MM.1S (cell line): ENCODE data around the gene PPP2R5E.

Experiments used
- DNase-seq: peaks from one replicate; pipeline ENCODE4 v3.0.0-alpha.2; 2015
- H2AFZ ChIP-seq: fragments of 300-600 bp; sonication (generic); 2 replicates; pipeline ENCODE4 v1.6.0; 2016; ENCODE audit warnings: antibody characterized with exemption, low read length
- H3F3A ChIP-seq: fragments of 300-600 bp; sonication (generic); 2 replicates; pipeline ENCODE4 v1.6.1; 2016; ENCODE audit warnings: mild to moderate bottlenecking, antibody characterized with exemption, low read length, moderate library complexity, mixed read lengths; ENCODE audit not compliant: insufficient read depth
- H3K27ac ChIP-seq: fragments of 300-600 bp; sonication (generic); 2 replicates; pipeline ENCODE4 v1.5.1; 2016; ENCODE audit warnings: mild to moderate bottlenecking, low read length
- H3K27me3 ChIP-seq: fragments of 300-600 bp; sonication (generic); replicated peaks from 2 replicates; pipeline ENCODE4 v1.6.0; 2016; ENCODE audit warnings: low read length; ENCODE audit not compliant: insufficient read depth
- H3K36me3 ChIP-seq: fragments of 300-600 bp; sonication (generic); replicated peaks from 2 replicates; pipeline ENCODE4 v1.6.1; 2016; ENCODE audit warnings: mild to moderate bottlenecking, low read length, mixed read lengths; ENCODE audit not compliant: insufficient read depth
- H3K4me1 ChIP-seq: fragments of 300-600 bp; sonication (generic); 2 replicates; pipeline ENCODE4 v1.6.1; 2016; ENCODE audit warnings: low read length, mixed read lengths
- H3K4me2 ChIP-seq: fragments of 300-600 bp; sonication (generic); 2 replicates; pipeline ENCODE4 v1.6.0; 2016; ENCODE audit warnings: low read depth, low read length
- H3K4me3 ChIP-seq: fragments of 300-600 bp; sonication (generic); 2 replicates; pipeline ENCODE4 v1.5.1; 2016; ENCODE audit warnings: low read length, mixed read lengths
- H3K79me2 ChIP-seq: fragments of 300-600 bp; sonication (generic); 2 replicates; pipeline ENCODE4 v1.6.1; 2016; ENCODE audit warnings: mixed run types, low read length, mixed read lengths
- H3K9ac ChIP-seq: fragments of 300-600 bp; sonication (generic); 2 replicates; pipeline ENCODE4 v1.6.1; 2016; ENCODE audit warnings: low read length, mixed read lengths
- H3K9me2 ChIP-seq: fragments of 300-600 bp; sonication (generic); replicated peaks from 2 replicates; pipeline ENCODE4 v1.6.1; 2016; ENCODE audit warnings: mild to moderate bottlenecking, low read length, mixed read lengths; ENCODE audit not compliant: insufficient read depth
- H3K9me3 ChIP-seq: fragments of 300-600 bp; sonication (generic); replicated peaks from 2 replicates; pipeline ENCODE4 v1.6.1; 2016; ENCODE audit warnings: mild to moderate bottlenecking, low read length, mixed read lengths; ENCODE audit not compliant: insufficient read depth
- H4K20me1 ChIP-seq: fragments of 300-600 bp; sonication (generic); 2 replicates; pipeline ENCODE4 v1.6.1; 2016; ENCODE audit warnings: mild to moderate bottlenecking, low read length, moderate library complexity, mixed read lengths; ENCODE audit not compliant: insufficient read depth
- EZH2 ChIP-seq: fragments of 300-600 bp; sonication (generic); optimal IDR thresholded peaks from 2 replicates; pipeline ENCODE3; 2017; ENCODE audit warnings: low read depth, mild to moderate bottlenecking, antibody characterized with exemption, low read length, mixed read lengths
- EZH2phosphoT487 ChIP-seq: fragments of 300-600 bp; sonication (generic); IDR thresholded peaks from 2 replicates; pipeline ENCODE4 v1.6.1; 2018; ENCODE audit warnings: antibody characterized with exemption, low read length
- TF ChIP-seq, protein P1 (sequence below): fragments of 300-600 bp; sonication (generic); IDR thresholded peaks from 2 replicates; pipeline ENCODE4 v1.5.1; 2016; ENCODE audit warnings: antibody characterized with exemption, low read length, mixed read lengths

The PPP2R5E gene

GRCh38 chr14:63547798-63548335 lies 4.7 kb upstream of the PPP2R5E start:
- Histone ChIP-seq H3K36me3 (no peaks in the 10 kb centered on the region), H3F3A (no peaks in the 10 kb centered on the region), H3K4me2 (no peak overlapping the region), H3K9me2 (no peaks in the 10 kb centered on the region), H4K20me1 (no peaks in the 10 kb centered on the region), H3K4me3 (no peak overlapping the region), H3K79me2 (peaks cover 1% of the 10 kb centered on the region; the same call in 1 of the 2 replicates), H3K27me3 (no peaks in the 10 kb centered on the region), H2AFZ (no peak overlapping the region), H3K9ac (no peak overlapping the region), H3K27ac (no peak overlapping the region), H3K9me3 (no peaks in the 10 kb centered on the region), H3K4me1 (no peaks in the 10 kb centered on the region)
- no peak for TF ChIP-seq EZH2
- TF ChIP-seq EZH2phosphoT487 = no peak
- TF ChIP-seq, protein P1, sequence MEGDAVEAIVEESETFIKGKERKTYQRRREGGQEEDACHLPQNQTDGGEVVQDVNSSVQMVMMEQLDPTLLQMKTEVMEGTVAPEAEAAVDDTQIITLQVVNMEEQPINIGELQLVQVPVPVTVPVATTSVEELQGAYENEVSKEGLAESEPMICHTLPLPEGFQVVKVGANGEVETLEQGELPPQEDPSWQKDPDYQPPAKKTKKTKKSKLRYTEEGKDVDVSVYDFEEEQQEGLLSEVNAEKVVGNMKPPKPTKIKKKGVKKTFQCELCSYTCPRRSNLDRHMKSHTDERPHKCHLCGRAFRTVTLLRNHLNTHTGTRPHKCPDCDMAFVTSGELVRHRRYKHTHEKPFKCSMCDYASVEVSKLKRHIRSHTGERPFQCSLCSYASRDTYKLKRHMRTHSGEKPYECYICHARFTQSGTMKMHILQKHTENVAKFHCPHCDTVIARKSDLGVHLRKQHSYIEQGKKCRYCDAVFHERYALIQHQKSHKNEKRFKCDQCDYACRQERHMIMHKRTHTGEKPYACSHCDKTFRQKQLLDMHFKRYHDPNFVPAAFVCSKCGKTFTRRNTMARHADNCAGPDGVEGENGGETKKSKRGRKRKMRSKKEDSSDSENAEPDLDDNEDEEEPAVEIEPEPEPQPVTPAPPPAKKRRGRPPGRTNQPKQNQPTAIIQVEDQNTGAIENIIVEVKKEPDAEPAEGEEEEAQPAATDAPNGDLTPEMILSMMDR = no peak
- DNase-seq = no peak

DNA sequence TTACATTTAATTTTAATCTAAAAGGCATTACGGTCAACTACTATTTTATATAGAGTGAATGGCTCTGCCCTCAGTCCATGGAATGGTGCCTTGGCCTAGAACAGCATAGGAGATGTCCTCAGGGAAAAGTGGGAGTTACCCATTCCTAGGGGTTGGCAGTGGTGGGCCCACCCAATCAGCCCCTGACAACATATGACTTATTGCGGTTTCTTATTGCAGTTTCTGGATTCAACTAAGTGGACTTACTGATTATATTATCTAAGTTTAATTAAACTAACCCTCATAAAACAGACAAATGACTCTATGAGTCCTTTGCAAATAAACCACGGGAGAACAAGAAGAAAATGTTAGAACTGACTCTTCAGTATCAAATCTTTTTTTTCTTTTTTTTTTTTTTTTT lies 2.3 kb upstream of the PPP2R5E start:
- Histone ChIP-seq H3K27me3 (no peaks in the 10 kb centered on the region), H3K9me3 (no peaks in the 10 kb centered on the region), H3K4me3 (no peak overlapping the region), H2AFZ (no peak overlapping the region), H3K27ac (no peak overlapping the region), H3K79me2 (peaks cover 26% of the 10 kb centered on the region), H3K4me1 (peaks cover 5% of the 10 kb centered on the region; the same call in 1 of the 2 replicates), H3K9me2 (no peaks in the 10 kb centered on the region), H4K20me1 (no peaks in the 10 kb centered on the region), H3K9ac (no peak overlapping the region), H3K4me2 (no peak overlapping the region), H3K36me3 (no peaks in the 10 kb centered on the region), H3F3A (no peaks in the 10 kb centered on the region)
- no peak for TF ChIP-seq EZH2phosphoT487
- TF ChIP-seq EZH2 = no peak
- TF ChIP-seq, protein P1 = no peak
- DNase-seq = no peak

- Histone ChIP-seq H3K27ac (no peak overlapping the region), H3K36me3 (no peaks in the 10 kb centered on the region), H3K4me1 (peaks cover 5% of the 10 kb centered on the region; the same call in 1 of the 2 replicates), H3K9me2 (no peaks in the 10 kb centered on the region), H3K4me2 (peak overlapping the region; percentile 57; the same call in 1 of the 2 replicates), H4K20me1 (no peaks in the 10 kb centered on the region), H3K9ac (no peak overlapping the region; the same call in 1 of the 2 replicates), H3K27me3 (no peaks in the 10 kb centered on the region), H3K4me3 (peak overlapping the region; percentile 78), H3K79me2 (peaks cover 27% of the 10 kb centered on the region), H3F3A (no peaks in the 10 kb centered on the region), H2AFZ (no peak overlapping the region), H3K9me3 (no peaks in the 10 kb centered on the region)
- no peak for TF ChIP-seq EZH2phosphoT487
- no peak for TF ChIP-seq EZH2
- TF ChIP-seq, protein P1 = peak; percentile 34
- DNase-seq = peak; percentile 13
Measured at GRCh38 chr14:63544591-63545299, 1.6 kb upstream of the PPP2R5E start.
